UCSD-AML1 (cell line): Measurements from ENCODE around the gene MARCHF11.

Source experiments
- DNase-seq: peaks from one replicate; lab custom pipeline; 2025; ENCODE audit not compliant: unreplicated experiment; lab: John Stamatoyannopoulos, UW

MARCHF11 gene

GRCh38 chr5:16061163-16061562 lies 118.4 kb downstream of the MARCHF11 start:
- DNase-seq: no peak

- no peak for DNase-seq
Measured at GRCh38 chr5:16057277-16057676, 122.3 kb downstream of the MARCHF11 start.

GRCh38 chr5:16051246-16051755 lies 128.3 kb downstream of the MARCHF11 start:
- DNase-seq: no peak

GRCh38 chr5:16050414-16050813 lies 129.2 kb downstream of the MARCHF11 start:
- no peak for DNase-seq

- DNase-seq: no peak
Measured at GRCh38 chr5:16049761-16050160, 129.8 kb downstream of the MARCHF11 start.

- DNase-seq: no peak
Measured at GRCh38 chr5:16048132-16048531, 131.5 kb downstream of the MARCHF11 start.

- no peak for DNase-seq
Measured at GRCh38 chr5:16043349-16043965, 136.1 kb downstream of the MARCHF11 start.

GRCh38 chr5:16037121-16037845 lies 142.3 kb downstream of the MARCHF11 start:
- DNase-seq: no peak

- no peak for DNase-seq
Measured at GRCh38 chr5:16034319-16035001, 145.1 kb downstream of the MARCHF11 start.

GRCh38 chr5:16033187-16033925 lies 146.2 kb downstream of the MARCHF11 start:
- DNase-seq: no peak

- no peak for DNase-seq
Measured at GRCh38 chr5:16028708-16029107, 150.9 kb downstream of the MARCHF11 start.

GRCh38 chr5:16025681-16026080 lies 153.9 kb downstream of the MARCHF11 start:
- DNase-seq: no peak

GRCh38 chr5:16018970-16019369 lies 160.6 kb downstream of the MARCHF11 start:
- no peak for DNase-seq

GRCh38 chr5:16017720-16018119 lies 161.9 kb downstream of the MARCHF11 start:
- DNase-seq: no peak
